Endodermal cell (in vitro differentiated cells): ENCODE measurements around the gene FSHB. TPM values are rescaled to one million over a fixed set of nuclear protein-coding genes. Genes with fewer than 3 reads are reported as not detected.

Experiments
- DNase-seq: peaks from one replicate; pipeline ENCODE4 v3.0.0-alpha.2; 2017
- H3K27ac ChIP-seq: 2 replicates; pipeline ENCODE4 v1.5.1; 2013; ENCODE audit warnings: mild to moderate bottlenecking, low read depth, low read length, moderate library complexity
- H3K27me3 ChIP-seq: 2 replicates; pipeline ENCODE4 v1.6.1; 2013; ENCODE audit warnings: mild to moderate bottlenecking, low read length, moderate library complexity; ENCODE audit not compliant: insufficient read depth, control insufficient read depth, poor library complexity, severe bottlenecking
- H3K36me3 ChIP-seq: 2 replicates; pipeline ENCODE4 v1.7.0; 2013; ENCODE audit warnings: mild to moderate bottlenecking, low read length, moderate library complexity; ENCODE audit not compliant: control insufficient read depth, insufficient read depth
- H3K4me1 ChIP-seq: one replicate; pipeline ENCODE4 v1.7.0; 2013; ENCODE audit warnings: low read length; ENCODE audit not compliant: control insufficient read depth, insufficient read depth
- H3K4me3 ChIP-seq: 2 replicates; pipeline ENCODE4 v1.5.1; 2013; ENCODE audit warnings: mild to moderate bottlenecking, low read length, moderate library complexity
- H3K9ac ChIP-seq: 2 replicates; pipeline ENCODE4 v1.6.1; 2013; ENCODE audit warnings: mild to moderate bottlenecking, low read length, moderate library complexity; ENCODE audit not compliant: poor library complexity, severe bottlenecking; ENCODE audit errors: extremely low read depth
- H3K9me3 ChIP-seq: 2 replicates; pipeline ENCODE4 v1.6.1; 2013; ENCODE audit warnings: mild to moderate bottlenecking, low read length, moderate library complexity; ENCODE audit not compliant: control insufficient read depth
- H3K27ac Mint-ChIP-seq: 2 replicates; pipeline ENCODE4 v1.8.0; 2020; ENCODE audit warnings: mixed read lengths
- H3K27me3 Mint-ChIP-seq: 2 replicates; pipeline ENCODE4 v1.8.0; 2021; ENCODE audit warnings: mild to moderate bottlenecking, mixed read lengths; ENCODE audit not compliant: insufficient read depth
- H3K36me3 Mint-ChIP-seq: 2 replicates; pipeline ENCODE4 v1.8.0; 2020; ENCODE audit warnings: low read depth, mixed read lengths
- H3K4me1 Mint-ChIP-seq: 2 replicates; pipeline ENCODE4 v1.8.0; 2020; ENCODE audit warnings: mixed read lengths
- H3K4me3 Mint-ChIP-seq: 2 replicates; pipeline ENCODE4 v1.8.0; 2020; ENCODE audit warnings: mild to moderate bottlenecking, moderate library complexity, mixed read lengths
- H3K9me3 Mint-ChIP-seq: 2 replicates; pipeline ENCODE4 v1.8.0; 2020; ENCODE audit warnings: mild to moderate bottlenecking, mixed read lengths
- WGBS, 2 experiments: methylation state at CpG; one replicate each; pipeline versions ENCODE4 v1.1.5 to v1.1.7; 2013; ENCODE audit warnings: missing lambda C conversion rate in 2 of 2, mixed read lengths in 1 of 2; ENCODE audit not compliant: insufficient coverage in 1 of 2, insufficient read length in 1 of 2; 5-methylcytosine and 5-hydroxymethylcytosine counted together
- total RNA-seq, 2 donors: library from RNA; stranded (reverse); fragmentation: NEBNext Ultra II Directional in 1 of 2; extraction: Animal tissue kit (Norgen Biotek cat#: 25700) in 1 of 2; gene quantifications; 2 replicates in 1 of 2; 3 replicates in 1 of 2; pipeline ENCODE4 v1.2.1, GENCODE V29; 2021
- TF ChIP-seq, protein P1 (sequence below): fragments of 200-600 bp; sonication (generic); conservative IDR thresholded peaks from 2 replicates; pipeline ENCODE4 v1.5.0; 2021; ENCODE audit warnings: antibody characterized with exemption, mild to moderate bottlenecking

FSHB gene
- total RNA-seq, 2 donors from 2014 or later, result not detected

DNA sequence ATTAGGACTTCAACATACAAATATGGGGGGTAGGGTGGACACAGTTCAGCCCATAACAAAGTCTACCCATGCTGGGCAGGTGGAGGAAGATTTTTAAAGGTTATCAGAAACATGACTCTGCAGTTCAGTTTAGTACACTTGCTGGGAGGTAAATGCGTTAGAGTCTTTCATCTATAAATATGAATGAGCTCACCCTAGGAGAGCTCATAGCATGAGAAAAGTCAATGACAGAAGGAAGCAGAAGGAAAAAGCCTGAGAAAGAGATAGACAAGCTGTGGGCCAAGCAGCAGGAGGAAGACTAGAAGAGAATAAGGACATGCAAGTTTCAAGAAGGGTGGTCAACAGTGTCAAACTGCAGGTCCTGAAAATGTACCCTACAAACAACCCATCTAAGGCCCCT lies 27.0 kb upstream of the FSHB start:
- TF ChIP-seq, protein P1, sequence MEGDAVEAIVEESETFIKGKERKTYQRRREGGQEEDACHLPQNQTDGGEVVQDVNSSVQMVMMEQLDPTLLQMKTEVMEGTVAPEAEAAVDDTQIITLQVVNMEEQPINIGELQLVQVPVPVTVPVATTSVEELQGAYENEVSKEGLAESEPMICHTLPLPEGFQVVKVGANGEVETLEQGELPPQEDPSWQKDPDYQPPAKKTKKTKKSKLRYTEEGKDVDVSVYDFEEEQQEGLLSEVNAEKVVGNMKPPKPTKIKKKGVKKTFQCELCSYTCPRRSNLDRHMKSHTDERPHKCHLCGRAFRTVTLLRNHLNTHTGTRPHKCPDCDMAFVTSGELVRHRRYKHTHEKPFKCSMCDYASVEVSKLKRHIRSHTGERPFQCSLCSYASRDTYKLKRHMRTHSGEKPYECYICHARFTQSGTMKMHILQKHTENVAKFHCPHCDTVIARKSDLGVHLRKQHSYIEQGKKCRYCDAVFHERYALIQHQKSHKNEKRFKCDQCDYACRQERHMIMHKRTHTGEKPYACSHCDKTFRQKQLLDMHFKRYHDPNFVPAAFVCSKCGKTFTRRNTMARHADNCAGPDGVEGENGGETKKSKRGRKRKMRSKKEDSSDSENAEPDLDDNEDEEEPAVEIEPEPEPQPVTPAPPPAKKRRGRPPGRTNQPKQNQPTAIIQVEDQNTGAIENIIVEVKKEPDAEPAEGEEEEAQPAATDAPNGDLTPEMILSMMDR, result no peak
- no peak overlapping the region for H3K4me3 Mint-ChIP-seq
- no peaks in the 10 kb centered on the region for H3K9me3 Mint-ChIP-seq
- H3K9ac ChIP-seq, result no peak overlapping the region
- H3K27me3 ChIP-seq, result no peaks in the 10 kb centered on the region
- no peak overlapping the region for H3K27ac Mint-ChIP-seq
- no peak overlapping the region for H3K4me3 ChIP-seq
- H3K27ac ChIP-seq, result no peak overlapping the region
- no peak for DNase-seq
- no peaks in the 10 kb centered on the region for H3K4me1 Mint-ChIP-seq
- H3K36me3 Mint-ChIP-seq, result no peaks in the 10 kb centered on the region
- no peaks in the 10 kb centered on the region for H3K36me3 ChIP-seq
- 76% methylated on average over 1 of the region's 1 CpG; no CpG with 5 or more reads in 1 of the 2 experiments for WGBS, 2 experiments
- H3K9me3 ChIP-seq, result no peaks in the 10 kb centered on the region
- peaks cover 2% of the 10 kb centered on the region for H3K27me3 Mint-ChIP-seq
- H3K4me1 ChIP-seq, result no peaks in the 10 kb centered on the region

DNA sequence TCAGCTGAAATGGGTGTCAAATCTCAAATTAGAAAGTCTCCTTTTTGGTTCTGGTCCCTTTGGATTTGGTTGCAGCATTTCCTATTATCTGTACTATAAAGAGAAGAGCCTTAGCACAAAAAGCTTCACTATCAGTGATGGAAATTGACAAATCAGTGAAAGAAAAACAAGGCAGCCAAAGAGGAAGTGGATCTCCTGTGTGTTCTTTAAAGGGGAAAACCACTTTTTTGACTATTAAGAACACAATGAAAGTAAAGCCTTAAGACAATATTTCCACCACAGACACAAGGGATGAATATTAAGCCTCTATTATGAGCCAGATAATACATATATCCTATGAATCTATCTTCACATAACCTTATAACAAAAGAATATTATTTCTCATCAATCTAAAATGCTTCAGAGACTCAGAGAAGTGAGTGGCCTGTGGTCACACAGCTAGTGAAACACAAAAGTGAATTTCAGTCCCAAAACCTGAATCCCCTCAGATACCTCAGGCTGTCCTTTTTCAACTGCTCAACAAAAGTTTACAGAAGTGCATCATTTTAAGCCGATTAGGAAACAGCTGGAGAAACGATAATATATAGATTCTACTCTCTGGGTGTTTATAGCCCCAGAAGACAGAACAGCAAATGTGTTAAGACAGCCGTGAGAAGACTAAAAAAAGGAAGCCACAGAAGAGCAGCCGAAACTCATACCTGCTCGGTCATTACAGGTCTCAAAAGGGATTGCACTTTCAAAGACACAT lies 24.4 kb upstream of the FSHB start:
- Mint-ChIP-seq H3K27me3 (peaks cover 5% of the 10 kb centered on the region), H3K4me3 (no peak overlapping the region), H3K27ac (no peak overlapping the region), H3K4me1 (no peaks in the 10 kb centered on the region), H3K36me3 (no peaks in the 10 kb centered on the region), H3K9me3 (no peaks in the 10 kb centered on the region)
- Histone ChIP-seq H3K27ac (no peak overlapping the region), H3K9me3 (no peaks in the 10 kb centered on the region), H3K4me1 (no peaks in the 10 kb centered on the region), H3K27me3 (no peaks in the 10 kb centered on the region), H3K36me3 (no peaks in the 10 kb centered on the region), H3K9ac (no peak overlapping the region), H3K4me3 (no peak overlapping the region)
- 90 to 100% methylated on average over 2 to 5 of the region's 5 CpGs for WGBS, 2 experiments
- TF ChIP-seq, protein P1, result no peak
- DNase-seq, result no peak

DNA sequence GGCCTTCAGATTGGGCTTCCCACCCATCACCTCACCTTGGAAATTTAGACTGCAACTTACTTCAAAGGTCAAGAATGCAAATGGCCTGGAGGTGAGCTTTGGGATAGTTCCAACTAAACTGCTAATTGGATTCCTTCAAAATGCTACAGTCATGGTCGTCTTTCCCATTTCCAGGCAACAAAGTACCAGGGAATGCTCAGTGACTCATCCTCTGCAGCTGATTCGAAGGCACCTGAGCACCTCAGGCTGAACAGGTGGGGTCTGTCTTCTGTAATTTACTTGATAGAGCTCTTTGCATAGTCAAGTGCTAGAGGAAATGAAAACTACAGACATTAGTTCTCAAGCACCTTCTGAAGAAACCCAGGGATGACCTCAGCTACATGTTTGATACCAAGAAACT lies 20.5 kb upstream of the FSHB start:
- Histone ChIP-seq H3K9me3 (no peaks in the 10 kb centered on the region), H3K36me3 (no peaks in the 10 kb centered on the region), H3K9ac (no peak overlapping the region), H3K27ac (no peak overlapping the region), H3K4me1 (no peaks in the 10 kb centered on the region), H3K4me3 (no peak overlapping the region), H3K27me3 (no peaks in the 10 kb centered on the region)
- no peak for DNase-seq
- Mint-ChIP-seq H3K36me3 (no peaks in the 10 kb centered on the region), H3K4me1 (no peaks in the 10 kb centered on the region), H3K9me3 (no peaks in the 10 kb centered on the region), H3K27ac (no peak overlapping the region), H3K4me3 (no peak overlapping the region), H3K27me3 (peaks cover 5% of the 10 kb centered on the region)
- TF ChIP-seq, protein P1, result no peak
- 82% methylated on average over 2 of the region's 2 CpGs; no CpG with 5 or more reads in 1 of the 2 experiments for WGBS, 2 experiments
